ENCODE data around the gene SKI.

DNA sequence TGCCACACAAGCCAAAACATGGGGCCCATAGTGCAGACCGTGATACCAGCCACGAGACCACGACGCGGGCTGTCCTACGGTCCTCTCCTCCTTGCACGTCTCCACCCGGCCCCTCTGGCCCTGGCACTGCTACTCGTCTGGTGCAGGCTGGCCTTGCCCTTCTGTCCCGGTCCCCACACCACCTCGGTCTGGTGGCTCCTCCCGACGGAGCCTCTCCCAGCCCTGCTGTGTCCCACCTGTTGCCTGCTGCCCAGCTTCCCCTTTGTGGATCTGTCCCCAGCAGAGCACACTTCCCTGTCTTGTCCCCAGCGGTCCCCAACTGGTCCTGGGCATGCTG is 112.8 kb downstream of the SKI start:
- TF ChIP-seq, protein P1, sequence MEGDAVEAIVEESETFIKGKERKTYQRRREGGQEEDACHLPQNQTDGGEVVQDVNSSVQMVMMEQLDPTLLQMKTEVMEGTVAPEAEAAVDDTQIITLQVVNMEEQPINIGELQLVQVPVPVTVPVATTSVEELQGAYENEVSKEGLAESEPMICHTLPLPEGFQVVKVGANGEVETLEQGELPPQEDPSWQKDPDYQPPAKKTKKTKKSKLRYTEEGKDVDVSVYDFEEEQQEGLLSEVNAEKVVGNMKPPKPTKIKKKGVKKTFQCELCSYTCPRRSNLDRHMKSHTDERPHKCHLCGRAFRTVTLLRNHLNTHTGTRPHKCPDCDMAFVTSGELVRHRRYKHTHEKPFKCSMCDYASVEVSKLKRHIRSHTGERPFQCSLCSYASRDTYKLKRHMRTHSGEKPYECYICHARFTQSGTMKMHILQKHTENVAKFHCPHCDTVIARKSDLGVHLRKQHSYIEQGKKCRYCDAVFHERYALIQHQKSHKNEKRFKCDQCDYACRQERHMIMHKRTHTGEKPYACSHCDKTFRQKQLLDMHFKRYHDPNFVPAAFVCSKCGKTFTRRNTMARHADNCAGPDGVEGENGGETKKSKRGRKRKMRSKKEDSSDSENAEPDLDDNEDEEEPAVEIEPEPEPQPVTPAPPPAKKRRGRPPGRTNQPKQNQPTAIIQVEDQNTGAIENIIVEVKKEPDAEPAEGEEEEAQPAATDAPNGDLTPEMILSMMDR (IDR thresholded peaks at IDR 0.05; ENCODE audit: low read depth, low read length) = no peak
- no peak for TF ChIP-seq EZH2phosphoT487 (IDR thresholded peaks at IDR 0.05; ENCODE audit: low read depth)

All from OCI-LY3 (cell line).